Neural progenitor cell (in vitro differentiated cells): ENCODE data around the gene KIRREL3. TPM values are rescaled to one million over a fixed set of nuclear protein-coding genes. Genes with fewer than 3 reads are reported as not detected.

ENCODE experiments used
- DNase-seq: peaks from one replicate; pipeline ENCODE4 v3.0.0-alpha.2; 2016; ENCODE audit warnings: low spot score
- H2AFZ ChIP-seq: fragments of 200-600 bp; sonication (generic); replicated peaks from 2 replicates; pipeline ENCODE4 v1.6.1; 2016; ENCODE audit warnings: antibody characterized with exemption
- H3F3A ChIP-seq: fragments of 200-600 bp; sonication (generic); 2 replicates; pipeline ENCODE4 v1.6.1; 2016; ENCODE audit warnings: antibody characterized with exemption, low read depth
- H3K27ac ChIP-seq: fragments of 200-600 bp; sonication (generic); 2 replicates; pipeline ENCODE4 v1.5.1; 2016; ENCODE audit warnings: mild to moderate bottlenecking
- H3K27me3 ChIP-seq: fragments of 200-600 bp; sonication (generic); 2 replicates; pipeline ENCODE4 v1.6.1; 2016; ENCODE audit warnings: mild to moderate bottlenecking, moderate library complexity
- H3K36me3 ChIP-seq: fragments of 200-600 bp; sonication (generic); 2 replicates; pipeline ENCODE4 v1.5.1; 2016
- H3K4me1 ChIP-seq: fragments of 200-600 bp; sonication (generic); 2 replicates; pipeline ENCODE4 v1.6.1; 2016; ENCODE audit warnings: mixed run types
- H3K4me2 ChIP-seq: fragments of 200-600 bp; sonication (generic); 2 replicates; pipeline ENCODE4 v1.6.1; 2016
- H3K4me3 ChIP-seq: fragments of 200-600 bp; sonication (generic); 2 replicates; pipeline ENCODE4 v1.5.1; 2016
- H3K79me2 ChIP-seq: fragments of 200-600 bp; sonication (generic); 2 replicates; pipeline ENCODE4 v1.6.1; 2016; ENCODE audit warnings: low read depth
- H3K9ac ChIP-seq: fragments of 200-600 bp; sonication (generic); 2 replicates; pipeline ENCODE4 v1.6.1; 2016
- H3K9me3 ChIP-seq: fragments of 200-600 bp; sonication (generic); 2 replicates; pipeline ENCODE4 v1.5.1; 2016; ENCODE audit warnings: low read depth
- H4K20me1 ChIP-seq: fragments of 200-600 bp; sonication (generic); 2 replicates; pipeline ENCODE4 v1.6.1; 2016; ENCODE audit warnings: low read depth
- H3K27ac Mint-ChIP-seq: 3 replicates; pipeline ENCODE4 v1.8.0; 2021; ENCODE audit warnings: mixed read lengths
- H3K27me3 Mint-ChIP-seq: 2 replicates; pipeline ENCODE4 v1.8.0; 2022; ENCODE audit warnings: low read depth, mild to moderate bottlenecking, inconsistent platforms, moderate library complexity, mixed read lengths; ENCODE audit not compliant: insufficient read depth
- H3K36me3 Mint-ChIP-seq: 3 replicates; pipeline ENCODE4 v1.8.0; 2021; ENCODE audit warnings: mixed read lengths
- H3K4me1 Mint-ChIP-seq: 3 replicates; pipeline ENCODE4 v1.8.0; 2021; ENCODE audit warnings: mixed read lengths
- H3K4me3 Mint-ChIP-seq: 3 replicates; pipeline ENCODE4 v1.8.0; 2021; ENCODE audit warnings: mild to moderate bottlenecking, moderate library complexity, mixed read lengths
- H3K9me3 Mint-ChIP-seq: 3 replicates; pipeline ENCODE4 v1.8.0; 2020; ENCODE audit warnings: mixed read lengths
- CTCF ChIP-seq: fragments of 200-600 bp; sonication (generic); IDR thresholded peaks from 2 replicates; pipeline ENCODE4 v1.5.1; 2017; ENCODE audit warnings: antibody characterized with exemption, mild to moderate bottlenecking
- EZH2 ChIP-seq: fragments of 200-600 bp; sonication (generic); IDR thresholded peaks from 2 replicates; pipeline ENCODE4 v1.6.1; 2017; ENCODE audit warnings: antibody characterized with exemption, mild to moderate bottlenecking, moderate library complexity
- EZH2phosphoT487 ChIP-seq: fragments of 200-600 bp; sonication (generic); IDR thresholded peaks from 2 replicates; pipeline ENCODE4 v1.6.1; 2017; ENCODE audit warnings: antibody characterized with exemption
- total RNA-seq: library from RNA; depleted of rRNA; stranded (reverse); fragments of >200 nt; gene quantifications from 2 replicates; pipeline ENCODE4 v1.2.3, GENCODE V29; 2015; ENCODE audit warnings: low replicate concordance

KIRREL3 gene
- total RNA-seq, 1 donor from 2014 or later, result 1.1 TPM

GRCh38 chr11:126529037-126529436 lies 471.5 kb downstream of the KIRREL3 start:
- H3K4me1 Mint-ChIP-seq, result peaks cover 9% of the 10 kb centered on the region
- H3K4me2 ChIP-seq, result no peak overlapping the region
- H3K79me2 ChIP-seq, result no peaks in the 10 kb centered on the region
- peaks cover 4% of the 10 kb centered on the region for H3K27me3 Mint-ChIP-seq
- no peaks in the 10 kb centered on the region for H3K36me3 Mint-ChIP-seq
- H3K27ac ChIP-seq, result no peak overlapping the region
- no peaks in the 10 kb centered on the region for H3K27me3 ChIP-seq
- DNase-seq, result no peak
- TF ChIP-seq EZH2 (no peak), CTCF (no peak), EZH2phosphoT487 (no peak)
- no peak overlapping the region for H3K4me3 ChIP-seq
- H3K36me3 ChIP-seq, result no peaks in the 10 kb centered on the region
- no peak overlapping the region for H3K27ac Mint-ChIP-seq
- H3K4me3 Mint-ChIP-seq, result no peak overlapping the region
- H4K20me1 ChIP-seq, result no peaks in the 10 kb centered on the region
- H3K9ac ChIP-seq, result no peak overlapping the region
- no peaks in the 10 kb centered on the region for H3K9me3 Mint-ChIP-seq
- no peak overlapping the region for H2AFZ ChIP-seq
- no peaks in the 10 kb centered on the region for H3K9me3 ChIP-seq
- H3K4me1 ChIP-seq, result peaks cover 5% of the 10 kb centered on the region
- H3F3A ChIP-seq, result peaks cover 1% of the 10 kb centered on the region

DNA sequence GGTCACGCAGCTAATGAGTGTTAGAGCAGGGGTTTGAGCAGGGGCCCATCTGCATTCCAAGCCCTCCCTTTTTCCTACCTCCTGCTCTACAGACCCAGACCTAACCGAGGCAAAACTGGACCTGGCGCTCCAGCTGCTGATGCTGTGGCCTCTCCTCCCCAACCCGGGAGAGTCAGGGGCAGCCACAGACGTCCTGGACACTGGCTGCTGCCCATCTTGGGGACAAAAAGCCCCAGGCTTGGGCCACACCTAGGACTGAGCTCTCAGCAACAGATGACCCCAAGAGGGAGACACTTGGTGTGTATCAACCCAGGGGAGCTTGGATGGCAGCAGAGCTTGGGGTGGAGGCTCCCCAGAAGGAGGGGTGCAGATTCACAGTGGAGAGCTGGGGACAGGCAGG lies 472.5 kb downstream of the KIRREL3 start:
- Histone ChIP-seq H2AFZ (no peak overlapping the region), H3K4me1 (peaks cover 14% of the 10 kb centered on the region), H3K4me2 (no peak overlapping the region), H3K9me3 (no peaks in the 10 kb centered on the region), H3K79me2 (no peaks in the 10 kb centered on the region), H3F3A (peaks cover 11% of the 10 kb centered on the region), H3K27me3 (no peaks in the 10 kb centered on the region), H4K20me1 (no peaks in the 10 kb centered on the region), H3K27ac (no peak overlapping the region), H3K36me3 (no peaks in the 10 kb centered on the region), H3K4me3 (no peak overlapping the region), H3K9ac (no peak overlapping the region)
- H3K9me3 Mint-ChIP-seq, result no peaks in the 10 kb centered on the region
- H3K4me1 Mint-ChIP-seq, result peaks cover 9% of the 10 kb centered on the region
- no peak overlapping the region for H3K27ac Mint-ChIP-seq
- H3K36me3 Mint-ChIP-seq, result no peaks in the 10 kb centered on the region
- no peak for DNase-seq
- TF ChIP-seq EZH2 (no peak), CTCF (no peak), EZH2phosphoT487 (no peak)
- H3K27me3 Mint-ChIP-seq, result peaks cover 6% of the 10 kb centered on the region
- no peak overlapping the region for H3K4me3 Mint-ChIP-seq

- Mint-ChIP-seq H3K36me3 (no peaks in the 10 kb centered on the region), H3K27me3 (peaks cover 6% of the 10 kb centered on the region), H3K4me1 (peaks cover 12% of the 10 kb centered on the region), H3K9me3 (no peaks in the 10 kb centered on the region), H3K27ac (no peak overlapping the region), H3K4me3 (no peak overlapping the region)
- Histone ChIP-seq H3F3A (peaks cover 13% of the 10 kb centered on the region), H3K27me3 (no peaks in the 10 kb centered on the region), H3K4me2 (no peak overlapping the region), H3K4me3 (no peak overlapping the region), H3K4me1 (peaks cover 19% of the 10 kb centered on the region), H3K9me3 (no peaks in the 10 kb centered on the region), H4K20me1 (no peaks in the 10 kb centered on the region), H2AFZ (no peak overlapping the region), H3K36me3 (no peaks in the 10 kb centered on the region), H3K79me2 (no peaks in the 10 kb centered on the region), H3K27ac (no peak overlapping the region), H3K9ac (no peak overlapping the region)
- TF ChIP-seq CTCF, result no peak
- TF ChIP-seq EZH2, result no peak
- TF ChIP-seq EZH2phosphoT487, result no peak
- DNase-seq, result no peak
Observed at GRCh38 chr11:126527651-126528050, 472.9 kb downstream of the KIRREL3 start.
